SK-N-SH (cell line): ENCODE data around the gene CREBL2. TPM values are rescaled to one million over a fixed set of nuclear protein-coding genes. Genes with fewer than 3 reads are reported as not detected.

ENCODE experiments used
- CTCF ChIA-PET: fragments of 300-600, 350-600 bp; formaldehyde crosslinking; extraction: SDS; loops from one replicate; lab custom pipeline; 2021; lab: Yijun Ruan, JAX
- POLR2A ChIA-PET: fragments of 350-600 bp; sonication (Branson Sonifier 250); formaldehyde crosslinking; extraction: SDS; loops from one replicate; lab custom pipeline; 2020; ENCODE audit warnings: antibody characterized with exemption, inconsistent platforms; lab: Yijun Ruan, JAX
- DNase-seq: peaks from one replicate; pipeline ENCODE4 v3.0.0; 2012
- H2AFZ ChIP-seq: fragments of 200-600 bp; sonication (generic); 2 replicates; pipeline ENCODE4 v1.8.1; 2016; ENCODE audit warnings: antibody characterized with exemption, mild to moderate bottlenecking, low read depth
- H3F3A ChIP-seq: fragments of 200-600 bp; sonication (generic); replicated peaks from 2 replicates; pipeline ENCODE3; 2016; ENCODE audit warnings: antibody characterized with exemption, mild to moderate bottlenecking; ENCODE audit not compliant: insufficient read depth
- H3K27ac ChIP-seq, 2 experiments: fragments of 200-500 bp in 1 of 2; fragments of 200-600 bp in 1 of 2; sonication (Bioruptor generic) in 1 of 2; sonication (generic), shearing (Covaris generic) in 1 of 2; 2 replicates each; pipeline versions ENCODE4 v1.5.1 to v1.6.1; 2014 to 2016; ENCODE audit warnings: low read depth in 2 of 2, inconsistent platforms in 1 of 2, low read length in 1 of 2, mild to moderate bottlenecking in 1 of 2, mixed read lengths in 1 of 2
- H3K27me3 ChIP-seq: fragments of 200-600 bp; sonication (generic), shearing (Covaris generic); 2 replicates; pipeline ENCODE4 v1.6.1; 2016; ENCODE audit warnings: mixed run types; ENCODE audit not compliant: insufficient read depth
- H3K36me3 ChIP-seq, 2 experiments: fragments of 200-500 bp in 1 of 2; fragments of 200-600 bp in 1 of 2; sonication (Bioruptor generic) in 1 of 2; sonication (generic) in 1 of 2; replicated peaks in 1 of 2; 2 replicates each; pipeline versions ENCODE3 to v1.5.1; 2014 to 2016; ENCODE audit warnings: low read length in 1 of 2, mild to moderate bottlenecking in 1 of 2; ENCODE audit not compliant: insufficient read depth in 2 of 2, control insufficient read depth in 1 of 2
- H3K4me1 ChIP-seq, 2 experiments: fragments of 200-500 bp in 1 of 2; fragments of 200-600 bp in 1 of 2; sonication (Bioruptor generic) in 1 of 2; sonication (generic), shearing (Covaris generic) in 1 of 2; 2 replicates each; pipeline versions ENCODE4 v1.5.1 to v1.6.1; 2014 to 2016; ENCODE audit warnings: low read depth in 1 of 2, low read length in 1 of 2, mixed run types in 1 of 2; ENCODE audit not compliant: insufficient read depth in 2 of 2, control insufficient read depth in 1 of 2
- H3K4me2 ChIP-seq: fragments of 200-600 bp; sonication (generic), shearing (Covaris generic); 2 replicates; pipeline ENCODE4 v1.6.1; 2017; ENCODE audit warnings: mixed run types
- H3K4me3 ChIP-seq, 2 experiments: fragments of 200-500 bp in 1 of 2; fragments of 200-600 bp in 1 of 2; sonication (Bioruptor generic) in 1 of 2; sonication (generic), shearing (Covaris generic) in 1 of 2; 2 replicates each; pipeline versions ENCODE4 v1.5.1 to v1.8.1; 2014 to 2016; ENCODE audit warnings: low read depth in 2 of 2, inconsistent platforms in 1 of 2, low read length in 1 of 2, mild to moderate bottlenecking in 1 of 2, mixed read lengths in 1 of 2, moderate library complexity in 1 of 2
- H3K79me2 ChIP-seq: fragments of 200-600 bp; sonication (generic); 2 replicates; pipeline ENCODE4 v1.8.1; 2017; ENCODE audit warnings: mild to moderate bottlenecking; ENCODE audit not compliant: insufficient read depth
- H3K9ac ChIP-seq: fragments of 200-600 bp; sonication (generic); 2 replicates; pipeline ENCODE4 v1.6.1; 2017; ENCODE audit warnings: mixed run types
- H3K9me2 ChIP-seq: fragments of 200-600 bp; sonication (generic); 2 replicates; pipeline ENCODE4 v1.6.1; 2017; ENCODE audit warnings: mixed run types
- H3K9me3 ChIP-seq: fragments of 200-600 bp; sonication (generic); 2 replicates; pipeline ENCODE4 v1.6.1; 2017; ENCODE audit warnings: mixed run types, mild to moderate bottlenecking, moderate library complexity
- H4K20me1 ChIP-seq: fragments of 200-600 bp; sonication (generic); 2 replicates; pipeline ENCODE4 v1.6.1; 2017; ENCODE audit warnings: mild to moderate bottlenecking, mixed run types; ENCODE audit not compliant: insufficient read depth
- ELF1 ChIP-seq: IDR thresholded peaks from 2 replicates; pipeline ENCODE4 v1.4.0; 2012
- FOSL2 ChIP-seq: IDR thresholded peaks from 2 replicates; pipeline ENCODE4 v1.4.0; 2012; ENCODE audit warnings: low read depth, mild to moderate bottlenecking, moderate library complexity, borderline replicate concordance
- FOXJ3 ChIP-seq: sonication (generic); formaldehyde crosslinking; IDR thresholded peaks from 2 replicates; pipeline ENCODE4 v1.5.1; 2020; ENCODE audit warnings: mild to moderate bottlenecking, missing genetic modification reagents
- FOXM1 ChIP-seq: IDR thresholded peaks from 2 replicates; pipeline ENCODE4 v1.4.0; 2012; ENCODE audit warnings: low read depth, mild to moderate bottlenecking
- GABPA ChIP-seq: IDR thresholded peaks from 2 replicates; pipeline ENCODE4 v1.4.0; 2012; ENCODE audit warnings: low read depth, mild to moderate bottlenecking
- JUND ChIP-seq: IDR thresholded peaks from 2 replicates; pipeline ENCODE4 v1.4.0; 2012
- NFIC ChIP-seq: IDR thresholded peaks from 2 replicates; pipeline ENCODE4 v1.4.0; 2012; ENCODE audit warnings: borderline replicate concordance
- RCOR1 ChIP-seq: fragments of 150-350 bp; IDR thresholded peaks from 2 replicates; pipeline ENCODE4 v1.6.1; 2017; ENCODE audit warnings: antibody characterized with exemption, low read length
- RXRA ChIP-seq: IDR thresholded peaks from 2 replicates; pipeline ENCODE4 v1.4.0; 2012; ENCODE audit warnings: low read depth, mild to moderate bottlenecking, borderline replicate concordance
- SIN3A ChIP-seq: IDR thresholded peaks from 2 replicates; pipeline ENCODE4 v1.6.1; 2012; ENCODE audit warnings: low read depth, mild to moderate bottlenecking, low read length, moderate library complexity, borderline replicate concordance
- SMC3 ChIP-seq: IDR thresholded peaks from 2 replicates; pipeline ENCODE4 v1.6.1; 2012; ENCODE audit warnings: low read depth, low read length, improper control_type of control experiment
- TAF1 ChIP-seq: IDR thresholded peaks from 2 replicates; pipeline ENCODE4 v1.6.1; 2012; ENCODE audit warnings: low read depth, mild to moderate bottlenecking, low read length, moderate library complexity, borderline replicate concordance
- YY1 ChIP-seq: IDR thresholded peaks from 2 replicates; pipeline ENCODE4 v1.4.0; 2012; ENCODE audit warnings: low read depth, mild to moderate bottlenecking
- WGBS: methylation state at CpG from one replicate; pipeline ENCODE4 v1.1.6; 2017; ENCODE audit warnings: low lambda C conversion rate; 5-methylcytosine and 5-hydroxymethylcytosine counted together
- polyA plus RNA-seq, 3 experiments: library from polyadenylated mRNA; depleted of rRNA; stranded (reverse); fragments of >200 nt; gene quantifications; 2 replicates each; pipeline ENCODE4 v1.2.3, GENCODE V29; 2012
- TF ChIP-seq, protein P1 (sequence below): IDR thresholded peaks from 2 replicates; pipeline ENCODE4 v1.4.0; 2012; ENCODE audit warnings: low read depth, borderline replicate concordance
- TF ChIP-seq, protein P2 (sequence below): fragments of 200-600 bp; sonication (generic); IDR thresholded peaks from 2 replicates; pipeline ENCODE4 v1.6.1; 2017; ENCODE audit warnings: antibody characterized with exemption, mild to moderate bottlenecking, moderate library complexity
- TF ChIP-seq, protein P3 (sequence below): fragments of 150-350 bp; IDR thresholded peaks from 2 replicates; pipeline ENCODE4 v1.6.1; 2017; ENCODE audit warnings: antibody characterized with exemption, low read length, low read depth, borderline replicate concordance
- TF ChIP-seq, protein P4 (sequence below): IDR thresholded peaks from 2 replicates; pipeline ENCODE4 v1.6.1; 2012; ENCODE audit warnings: mild to moderate bottlenecking, low read depth, low read length, moderate library complexity
- TF ChIP-seq, protein P5 (sequence below): fragments of 150-350 bp; IDR thresholded peaks from 2 replicates; pipeline ENCODE4 v1.6.1; 2016; ENCODE audit warnings: mild to moderate bottlenecking, low read depth, low read length

Gene CREBL2
- polyA plus RNA-seq, 1 of the 3 experiments (the other 2 are of a cell fraction): 12.6 TPM

DNA sequence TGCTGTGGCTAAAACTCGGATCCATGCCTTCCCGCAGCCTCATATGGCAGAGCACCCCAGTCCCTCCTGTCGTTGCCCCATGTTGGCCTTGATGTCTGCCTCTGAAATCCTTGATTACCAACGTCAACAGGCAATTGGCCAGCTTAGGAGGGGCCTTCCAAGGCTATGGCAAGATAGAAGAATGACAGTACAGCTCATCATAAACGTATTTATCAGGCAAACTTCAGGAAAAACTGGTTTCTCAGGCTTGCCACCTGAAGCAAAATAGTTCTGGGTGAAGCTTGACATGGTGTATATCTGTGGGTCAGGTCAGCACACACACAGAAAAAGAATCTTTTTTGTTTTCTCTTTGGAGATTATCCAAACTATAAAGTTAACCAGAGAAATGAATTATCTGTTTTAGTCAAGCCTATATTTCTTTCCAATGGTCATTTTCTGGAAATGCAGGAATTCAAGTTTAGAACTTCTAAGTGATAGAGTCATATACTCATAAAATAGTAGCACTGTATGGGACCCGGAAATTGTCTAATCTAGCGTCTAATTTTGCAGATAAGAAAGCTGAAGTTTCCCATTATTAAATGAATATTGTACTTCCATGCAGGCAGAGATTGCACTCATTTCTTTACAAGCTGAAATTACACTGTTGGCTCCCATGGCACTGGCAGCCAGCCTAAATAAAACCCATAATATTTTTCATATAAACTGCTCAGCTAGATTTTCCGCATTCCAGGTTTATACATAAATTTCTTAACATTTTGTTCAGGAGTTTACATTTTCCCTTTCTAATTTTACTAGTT lies 24.6 kb upstream of the CREBL2 start (continued):
- no peak for TF ChIP-seq TAF1
- no peak for TF ChIP-seq RCOR1
- TF ChIP-seq NFIC: no peak
- TF ChIP-seq JUND: no peak
- TF ChIP-seq, all 33 proteins: peak for 0

DNA sequence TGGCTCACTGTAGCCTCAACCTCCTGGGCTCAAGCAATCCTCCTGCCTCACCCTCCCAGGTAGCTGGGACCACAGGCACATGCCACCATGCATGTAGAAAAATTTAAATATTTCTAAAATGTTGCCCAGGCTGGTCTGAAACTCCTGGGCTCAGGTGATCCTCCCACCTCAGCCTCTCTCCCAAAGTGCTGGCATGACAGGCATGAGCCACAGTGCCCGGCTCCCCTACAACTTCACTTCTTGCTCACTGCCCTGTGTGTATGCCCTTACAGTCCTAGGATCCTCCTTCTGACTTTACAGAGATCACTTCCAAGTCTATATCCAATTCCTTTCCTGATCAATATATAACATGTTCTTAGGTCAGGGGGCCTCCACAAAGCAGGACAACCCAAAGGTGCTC lies 23.8 kb upstream of the CREBL2 start:
- ChIA-PET POLR2A (interaction anchor here (0.9 kb wide), 1 partner anchor 12 kb away, joined by 3 read pairs; no protein-coding TSS in a partner anchor), CTCF (interaction anchor here (0.6 to 2.2 kb wide), 3 partner anchors 10 to 84 kb away, joined by 3 to 5 read pairs (median 3); partner anchors contain the start of gene DUSP16)
- DNase-seq: no peak
- Histone ChIP-seq H3K9me2 (no peaks in the 10 kb centered on the region), H4K20me1 (no peaks in the 10 kb centered on the region), H2AFZ (no peak overlapping the region), H3K4me1 (peaks cover 0 to 12% of the 10 kb centered on the region in 2 experiments; a peak in 2 of 4 replicates), H3K9ac (no peak overlapping the region), H3K9me3 (no peaks in the 10 kb centered on the region), H3K27ac (no peak overlapping the region), H3K79me2 (no peaks in the 10 kb centered on the region), H3F3A (no peaks in the 10 kb centered on the region), H3K4me3 (no peak overlapping the region), H3K36me3 (no peaks in the 10 kb centered on the region), H3K4me2 (no peak overlapping the region), H3K27me3 (no peaks in the 10 kb centered on the region)
- no peak for TF ChIP-seq RXRA
- TF ChIP-seq FOSL2: no peak
- TF ChIP-seq FOXJ3 (CRISPR knock-in tag): no peak
- TF ChIP-seq, protein P1, sequence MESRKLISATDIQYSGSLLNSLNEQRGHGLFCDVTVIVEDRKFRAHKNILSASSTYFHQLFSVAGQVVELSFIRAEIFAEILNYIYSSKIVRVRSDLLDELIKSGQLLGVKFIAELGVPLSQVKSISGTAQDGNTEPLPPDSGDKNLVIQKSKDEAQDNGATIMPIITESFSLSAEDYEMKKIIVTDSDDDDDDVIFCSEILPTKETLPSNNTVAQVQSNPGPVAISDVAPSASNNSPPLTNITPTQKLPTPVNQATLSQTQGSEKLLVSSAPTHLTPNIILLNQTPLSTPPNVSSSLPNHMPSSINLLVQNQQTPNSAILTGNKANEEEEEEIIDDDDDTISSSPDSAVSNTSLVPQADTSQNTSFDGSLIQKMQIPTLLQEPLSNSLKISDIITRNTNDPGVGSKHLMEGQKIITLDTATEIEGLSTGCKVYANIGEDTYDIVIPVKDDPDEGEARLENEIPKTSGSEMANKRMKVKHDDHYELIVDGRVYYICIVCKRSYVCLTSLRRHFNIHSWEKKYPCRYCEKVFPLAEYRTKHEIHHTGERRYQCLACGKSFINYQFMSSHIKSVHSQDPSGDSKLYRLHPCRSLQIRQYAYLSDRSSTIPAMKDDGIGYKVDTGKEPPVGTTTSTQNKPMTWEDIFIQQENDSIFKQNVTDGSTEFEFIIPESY: no peak
- no peak for TF ChIP-seq SIN3A
- no peak for TF ChIP-seq ELF1
- TF ChIP-seq, protein P2, sequence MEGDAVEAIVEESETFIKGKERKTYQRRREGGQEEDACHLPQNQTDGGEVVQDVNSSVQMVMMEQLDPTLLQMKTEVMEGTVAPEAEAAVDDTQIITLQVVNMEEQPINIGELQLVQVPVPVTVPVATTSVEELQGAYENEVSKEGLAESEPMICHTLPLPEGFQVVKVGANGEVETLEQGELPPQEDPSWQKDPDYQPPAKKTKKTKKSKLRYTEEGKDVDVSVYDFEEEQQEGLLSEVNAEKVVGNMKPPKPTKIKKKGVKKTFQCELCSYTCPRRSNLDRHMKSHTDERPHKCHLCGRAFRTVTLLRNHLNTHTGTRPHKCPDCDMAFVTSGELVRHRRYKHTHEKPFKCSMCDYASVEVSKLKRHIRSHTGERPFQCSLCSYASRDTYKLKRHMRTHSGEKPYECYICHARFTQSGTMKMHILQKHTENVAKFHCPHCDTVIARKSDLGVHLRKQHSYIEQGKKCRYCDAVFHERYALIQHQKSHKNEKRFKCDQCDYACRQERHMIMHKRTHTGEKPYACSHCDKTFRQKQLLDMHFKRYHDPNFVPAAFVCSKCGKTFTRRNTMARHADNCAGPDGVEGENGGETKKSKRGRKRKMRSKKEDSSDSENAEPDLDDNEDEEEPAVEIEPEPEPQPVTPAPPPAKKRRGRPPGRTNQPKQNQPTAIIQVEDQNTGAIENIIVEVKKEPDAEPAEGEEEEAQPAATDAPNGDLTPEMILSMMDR: no peak
- TF ChIP-seq JUND: no peak
- TF ChIP-seq, protein P3, sequence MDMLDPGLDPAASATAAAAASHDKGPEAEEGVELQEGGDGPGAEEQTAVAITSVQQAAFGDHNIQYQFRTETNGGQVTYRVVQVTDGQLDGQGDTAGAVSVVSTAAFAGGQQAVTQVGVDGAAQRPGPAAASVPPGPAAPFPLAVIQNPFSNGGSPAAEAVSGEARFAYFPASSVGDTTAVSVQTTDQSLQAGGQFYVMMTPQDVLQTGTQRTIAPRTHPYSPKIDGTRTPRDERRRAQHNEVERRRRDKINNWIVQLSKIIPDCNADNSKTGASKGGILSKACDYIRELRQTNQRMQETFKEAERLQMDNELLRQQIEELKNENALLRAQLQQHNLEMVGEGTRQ: no peak
- TF ChIP-seq YY1: no peak
- TF ChIP-seq, protein P4, sequence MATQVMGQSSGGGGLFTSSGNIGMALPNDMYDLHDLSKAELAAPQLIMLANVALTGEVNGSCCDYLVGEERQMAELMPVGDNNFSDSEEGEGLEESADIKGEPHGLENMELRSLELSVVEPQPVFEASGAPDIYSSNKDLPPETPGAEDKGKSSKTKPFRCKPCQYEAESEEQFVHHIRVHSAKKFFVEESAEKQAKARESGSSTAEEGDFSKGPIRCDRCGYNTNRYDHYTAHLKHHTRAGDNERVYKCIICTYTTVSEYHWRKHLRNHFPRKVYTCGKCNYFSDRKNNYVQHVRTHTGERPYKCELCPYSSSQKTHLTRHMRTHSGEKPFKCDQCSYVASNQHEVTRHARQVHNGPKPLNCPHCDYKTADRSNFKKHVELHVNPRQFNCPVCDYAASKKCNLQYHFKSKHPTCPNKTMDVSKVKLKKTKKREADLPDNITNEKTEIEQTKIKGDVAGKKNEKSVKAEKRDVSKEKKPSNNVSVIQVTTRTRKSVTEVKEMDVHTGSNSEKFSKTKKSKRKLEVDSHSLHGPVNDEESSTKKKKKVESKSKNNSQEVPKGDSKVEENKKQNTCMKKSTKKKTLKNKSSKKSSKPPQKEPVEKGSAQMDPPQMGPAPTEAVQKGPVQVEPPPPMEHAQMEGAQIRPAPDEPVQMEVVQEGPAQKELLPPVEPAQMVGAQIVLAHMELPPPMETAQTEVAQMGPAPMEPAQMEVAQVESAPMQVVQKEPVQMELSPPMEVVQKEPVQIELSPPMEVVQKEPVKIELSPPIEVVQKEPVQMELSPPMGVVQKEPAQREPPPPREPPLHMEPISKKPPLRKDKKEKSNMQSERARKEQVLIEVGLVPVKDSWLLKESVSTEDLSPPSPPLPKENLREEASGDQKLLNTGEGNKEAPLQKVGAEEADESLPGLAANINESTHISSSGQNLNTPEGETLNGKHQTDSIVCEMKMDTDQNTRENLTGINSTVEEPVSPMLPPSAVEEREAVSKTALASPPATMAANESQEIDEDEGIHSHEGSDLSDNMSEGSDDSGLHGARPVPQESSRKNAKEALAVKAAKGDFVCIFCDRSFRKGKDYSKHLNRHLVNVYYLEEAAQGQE: no peak
- TF ChIP-seq SMC3: no peak
- no peak for TF ChIP-seq FOXM1
- TF ChIP-seq, protein P5, sequence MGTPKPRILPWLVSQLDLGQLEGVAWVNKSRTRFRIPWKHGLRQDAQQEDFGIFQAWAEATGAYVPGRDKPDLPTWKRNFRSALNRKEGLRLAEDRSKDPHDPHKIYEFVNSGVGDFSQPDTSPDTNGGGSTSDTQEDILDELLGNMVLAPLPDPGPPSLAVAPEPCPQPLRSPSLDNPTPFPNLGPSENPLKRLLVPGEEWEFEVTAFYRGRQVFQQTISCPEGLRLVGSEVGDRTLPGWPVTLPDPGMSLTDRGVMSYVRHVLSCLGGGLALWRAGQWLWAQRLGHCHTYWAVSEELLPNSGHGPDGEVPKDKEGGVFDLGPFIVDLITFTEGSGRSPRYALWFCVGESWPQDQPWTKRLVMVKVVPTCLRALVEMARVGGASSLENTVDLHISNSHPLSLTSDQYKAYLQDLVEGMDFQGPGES: no peak
- no peak for TF ChIP-seq TAF1
- no peak for TF ChIP-seq GABPA
- WGBS: 67% methylated on average over 1 of the region's 1 CpG
